A549 (cell line): Measurements from ENCODE around the gene PDHX. TPM values are rescaled to one million over a fixed set of nuclear protein-coding genes. Genes with fewer than 3 reads are reported as not detected.

Experiments used
- ATAC-seq, 2 experiments: fragments of 200-7000 bp in 1 of 2; fragments of >200 bp in 1 of 2; cut with Nextera tagmentation in 1 of 2; cut with Tn5 transposase in 1 of 2; 3 replicates each; pipeline versions ENCODE4 v1.8.0 to v1.9.1; 2018 to 2020; ENCODE audit warnings: mild to moderate bottlenecking in 1 of 2, moderate library complexity in 1 of 2
- CTCF ChIA-PET: fragments of 300-600 bp; sonication (Branson Sonifier 250); formaldehyde crosslinking; extraction: SDS; loops from one replicate; lab custom pipeline; 2021; ENCODE audit warnings: antibody characterized with exemption, inconsistent platforms; lab: Yijun Ruan, JAX
- POLR2A ChIA-PET: fragments of 350-600 bp; formaldehyde crosslinking; extraction: SDS; loops from one replicate; lab custom pipeline; 2021; ENCODE audit warnings: antibody characterized with exemption, inconsistent platforms; lab: Yijun Ruan, JAX
- DNase-seq, 2 experiments: peaks; one replicate each; pipeline versions ENCODE4 v3.0.0 to v3.0.0-alpha.2; 2011 to 2016; ENCODE audit warnings: low read depth in 1 of 2, low spot score in 1 of 2
- FAIRE-seq: peaks from 2 replicates; lab custom pipeline; 2011; peaks lifted over from hg19 to GRCh38; lab: Jason Lieb, UNC
- H3K27ac ChIP-seq, 2 experiments: fragments of >200 bp; sonication (Bioruptor Twin); formaldehyde crosslinking; 3 replicates each; pipeline ENCODE4 v1.5.1; 2016 to 2017
- H3K4me1 ChIP-seq: fragments of >200 bp; sonication (Bioruptor Twin); formaldehyde crosslinking; 3 replicates; pipeline ENCODE4 v1.6.1; 2016
- H3K4me2 ChIP-seq: fragments of >200 bp; sonication (Bioruptor Twin); formaldehyde crosslinking; 3 replicates; pipeline ENCODE4 v1.6.1; 2016
- H3K4me3 ChIP-seq: fragments of >200 bp; sonication (Bioruptor Twin); formaldehyde crosslinking; 3 replicates; pipeline ENCODE4 v1.5.1; 2016
- H3K9me3 ChIP-seq: fragments of >200 bp; sonication (Bioruptor Twin); formaldehyde crosslinking; 3 replicates; pipeline ENCODE4 v1.6.1; 2016
- ATOH8 ChIP-seq: fragments of 250-450 bp; sonication (Bioruptor Pico); IDR thresholded peaks from 2 replicates; pipeline ENCODE4 v1.5.0; 2020; ENCODE audit warnings: low read depth, mild to moderate bottlenecking, moderate library complexity
- BHLHE40 ChIP-seq: IDR thresholded peaks from 2 replicates; pipeline ENCODE4 v1.6.1; 2012; ENCODE audit warnings: low read depth, low read length, inconsistent platforms
- CBX2 ChIP-seq: fragments of 200-600 bp; sonication (generic); IDR thresholded peaks from 2 replicates; pipeline ENCODE4 v1.6.1; 2016; ENCODE audit warnings: low read depth, mild to moderate bottlenecking, borderline replicate concordance
- CEBPB ChIP-seq, 2 experiments: fragments of >200 bp in 1 of 2; sonication (Bioruptor Twin) in 1 of 2; formaldehyde crosslinking in 1 of 2; IDR thresholded peaks; 2 replicates each; pipeline ENCODE4 v1.6.1; 2012 to 2016
- EHMT2 ChIP-seq: fragments of 200-600 bp; sonication (generic); IDR thresholded peaks from 2 replicates; pipeline ENCODE4 v1.6.1; 2016; ENCODE audit warnings: antibody characterized with exemption, low read depth, mild to moderate bottlenecking, moderate library complexity
- ESRRA ChIP-seq: fragments of 150-350 bp; IDR thresholded peaks from 2 replicates; pipeline ENCODE4 v1.6.1; 2014; ENCODE audit warnings: mild to moderate bottlenecking, low read length, borderline replicate concordance
- FOSB ChIP-seq: fragments of 250-450 bp; sonication (Bioruptor Pico); IDR thresholded peaks from 2 replicates; pipeline ENCODE4 v1.5.0; 2020; ENCODE audit warnings: mild to moderate bottlenecking, moderate library complexity
- FOXS1 ChIP-seq: fragments of 250-450 bp; sonication (Bioruptor Pico); IDR thresholded peaks from 2 replicates; pipeline ENCODE4 v1.5.0; 2020; ENCODE audit warnings: mild to moderate bottlenecking, moderate library complexity
- HDAC2 ChIP-seq: fragments of 200-600 bp; sonication (generic); IDR thresholded peaks from 2 replicates; pipeline ENCODE4 v1.6.1; 2016
- HES2 ChIP-seq: fragments of >200 bp; sonication (Bioruptor Twin); formaldehyde crosslinking; IDR thresholded peaks from 2 replicates; pipeline ENCODE4 v1.6.1; 2016
- HMGXB4 ChIP-seq: fragments of 250-450 bp; sonication (Bioruptor Pico); IDR thresholded peaks from 2 replicates; pipeline ENCODE4 v1.5.0; 2021; ENCODE audit warnings: mild to moderate bottlenecking, moderate library complexity, borderline replicate concordance
- HOXB13 ChIP-seq: fragments of 250-450 bp; sonication (Bioruptor Pico); IDR thresholded peaks from 2 replicates; pipeline ENCODE4 v1.5.0; 2020; ENCODE audit warnings: low read depth, mild to moderate bottlenecking, moderate library complexity
- JUNB ChIP-seq: fragments of >200 bp; sonication (Bioruptor Twin); formaldehyde crosslinking; IDR thresholded peaks from 2 replicates; pipeline ENCODE4 v1.6.1; 2016
- KDM1A ChIP-seq: fragments of 200-600 bp; sonication (generic); IDR thresholded peaks from 2 replicates; pipeline ENCODE4 v1.6.1; 2016; ENCODE audit warnings: low read depth, mild to moderate bottlenecking
- KDM5A ChIP-seq: fragments of 200-600 bp; sonication (generic); IDR thresholded peaks from 2 replicates; pipeline ENCODE4 v1.6.1; 2016; ENCODE audit warnings: antibody characterized with exemption, mild to moderate bottlenecking
- MAX ChIP-seq: IDR thresholded peaks from 2 replicates; pipeline ENCODE4 v1.6.1; 2012
- MYC ChIP-seq: IDR thresholded peaks from 2 replicates; pipeline ENCODE4 v1.6.1; 2012; ENCODE audit warnings: mild to moderate bottlenecking, inconsistent platforms, low read length, improper control_type of control experiment, borderline replicate concordance
- NFE2L2 ChIP-seq: fragments of 150-350 bp; conservative IDR thresholded peaks from 2 replicates; pipeline ENCODE4 v1.6.1; 2014; ENCODE audit warnings: low read length
- NR3C1 ChIP-seq: fragments of >200 bp; sonication (Bioruptor Twin); formaldehyde crosslinking; IDR thresholded peaks from 3 replicates; pipeline ENCODE4 v1.6.1; 2017
- PHF8 ChIP-seq: fragments of 200-600 bp; sonication (generic); IDR thresholded peaks from 2 replicates; pipeline ENCODE4 v1.6.1; 2016; ENCODE audit warnings: low read depth, mild to moderate bottlenecking, antibody characterized with exemption, moderate library complexity, borderline replicate concordance
- POLR2AphosphoS2 ChIP-seq: conservative IDR thresholded peaks from 2 replicates; pipeline ENCODE4 v1.6.1; 2012; ENCODE audit warnings: low read length, improper control_type of control experiment, inconsistent platforms
- RNF2 ChIP-seq: fragments of 200-600 bp; sonication (generic); IDR thresholded peaks from 2 replicates; pipeline ENCODE4 v1.6.1; 2016; ENCODE audit warnings: low read depth, mild to moderate bottlenecking, antibody characterized with exemption, moderate library complexity, borderline replicate concordance
- SMC3 ChIP-seq: fragments of >200 bp; sonication (Bioruptor Twin); formaldehyde crosslinking; IDR thresholded peaks from 3 replicates; pipeline ENCODE4 v1.6.1; 2018; ENCODE audit warnings: inconsistent platforms
- SREBF2 ChIP-seq: fragments of 450-650 bp; IDR thresholded peaks from 2 replicates; pipeline ENCODE4 v1.6.1; 2014; ENCODE audit warnings: mild to moderate bottlenecking, moderate library complexity
- TP53 ChIP-seq: fragments of 250-450 bp; sonication (Bioruptor Pico); IDR thresholded peaks from 2 replicates; pipeline ENCODE4 v1.5.0; 2021; ENCODE audit warnings: mild to moderate bottlenecking, moderate library complexity
- USF2 ChIP-seq: fragments of 450-650 bp; IDR thresholded peaks from 2 replicates; pipeline ENCODE4 v1.6.1; 2014; ENCODE audit warnings: antibody characterized with exemption
- ZFP36 ChIP-seq: fragments of 450-650 bp; IDR thresholded peaks from 2 replicates; pipeline ENCODE4 v1.6.1; 2014; ENCODE audit warnings: borderline replicate concordance; ENCODE audit not compliant: partially characterized antibody
- ZSCAN20 ChIP-seq: fragments of 250-450 bp; sonication (Bioruptor Pico); IDR thresholded peaks from 2 replicates; pipeline ENCODE4 v1.8.0; 2022; ENCODE audit warnings: mild to moderate bottlenecking, moderate library complexity
- WGBS: methylation state at CpG from one replicate; pipeline ENCODE4 v1.1.6; 2017; ENCODE audit errors: missing lambda C conversion rate; 5-methylcytosine and 5-hydroxymethylcytosine counted together
- polyA plus RNA-seq, 4 experiments: library from polyadenylated mRNA; depleted of rRNA in 3 of 4; stranded (reverse); fragments of >200 nt; fragmentation: RNase III in 1 of 4; extraction: RNeasy Plus Mini Kit Qiagen cat#74134 plus additional on column Dnase treatment in 1 of 4; gene quantifications; 2 replicates in 3 of 4; 3 replicates in 1 of 4; pipeline ENCODE4 v1.2.3, GENCODE V29; 2011 to 2017

Gene PDHX
- polyA plus RNA-seq, 2 of the 4 experiments (the other 2 are of a cell fraction), result 46.5 to 87.4 TPM

GRCh38 chr11:34968862-34969261, 52.4 kb downstream of the PDHX start:
- H3K9me3 ChIP-seq, result no peaks in the 10 kb centered on the region
- CTCF ChIA-PET, result no interaction called here
- ATAC-seq (no peak), DNase-seq (no peak)
- H3K4me3 ChIP-seq, result no peak overlapping the region
- H3K4me1 ChIP-seq, result no peaks in the 10 kb centered on the region
- TF ChIP-seq NFE2L2 (no peak), CBX2 (no peak), CEBPB (IDR thresholded peaks at IDR 0.05) (no peak), HES2 (no peak), JUNB (no peak), KDM5A (no peak), HDAC2 (no peak), POLR2AphosphoS2 (no peak), MYC (no peak), EHMT2 (no peak)
- TF ChIP-seq, all 56 proteins: peak for 0
- H3K27ac ChIP-seq, result no peak overlapping the region
- no peak for FAIRE-seq
- WGBS, result 95% methylated on average over 4 of the region's 4 CpGs
- H3K4me2 ChIP-seq, result no peak overlapping the region
- POLR2A ChIA-PET, result no interaction called here

- H3K4me3 ChIP-seq, result no peak overlapping the region
- peaks cover 2% of the 10 kb centered on the region; the same call in 2 of the 3 replicates for H3K4me1 ChIP-seq
- FAIRE-seq, result no peak
- ATAC-seq, result no peak
- ChIA-PET CTCF (no interaction called here), POLR2A (no interaction called here)
- H3K9me3 ChIP-seq, result no peaks in the 10 kb centered on the region
- no peak for TF ChIP-seq ZSCAN20 (CRISPR knock-in tag)
- TF ChIP-seq FOXS1, result no peak
- TF ChIP-seq KDM1A, result no peak
- no peak overlapping the region for H3K27ac ChIP-seq
- H3K4me2 ChIP-seq, result no peak overlapping the region
- DNase-seq, result no peak
- WGBS, result 84% methylated on average over 3 of the region's 3 CpGs
Measured at GRCh38 chr11:34970033-34970432, 53.6 kb downstream of the PDHX start.

GRCh38 chr11:34970480-34970879, 54.1 kb downstream of the PDHX start:
- TF ChIP-seq BHLHE40 (no peak), HOXB13 (no peak), ATOH8 (CRISPR knock-in tag) (no peak), HMGXB4 (CRISPR knock-in tag) (no peak), MAX (no peak), SREBF2 (no peak), PHF8 (no peak), ESRRA (no peak), KDM1A (no peak), FOSB (CRISPR knock-in tag) (no peak), KDM5A (no peak), USF2 (no peak), POLR2AphosphoS2 (no peak), SMC3 (no peak), NR3C1 (no peak), RNF2 (no peak), TP53 (no peak), ZFP36 (no peak)

More at GRCh38 chr11:34970480-34970879, 54.1 kb downstream of the PDHX start:
- peaks cover 6% of the 10 kb centered on the region for H3K4me1 ChIP-seq
- H3K9me3 ChIP-seq, result no peaks in the 10 kb centered on the region
- ChIA-PET POLR2A (no interaction called here), CTCF (no interaction called here)
- FAIRE-seq (no peak), ATAC-seq (no peak), DNase-seq (no peak)
- H3K4me3 ChIP-seq, result no peak overlapping the region
- H3K27ac ChIP-seq, result no peak overlapping the region
- H3K4me2 ChIP-seq, result no peak overlapping the region
